Esophagus muscularis mucosa (tissue), 4 donors: ENCODE measurements around the gene HSPE1. TPM values are rescaled to one million over a fixed set of nuclear protein-coding genes. Genes with fewer than 3 reads are reported as not detected.
"Not testable (repeated sequence)": the region's sequence is repeated elsewhere in the genome, so short reads cannot be mapped to it uniquely, and the experiment has no call there.

Source experiments
- DNase-seq: peaks from one replicate; pipeline ENCODE4 v3.0.0-alpha.2; 2017; ENCODE audit errors: extremely low spot score
- H3K27ac ChIP-seq, 4 donors: fragments of 200-600 bp; sonication (generic); replicated peaks in 1 of 4; 1 replicate in 3 of 4; 2 replicates in 1 of 4; pipeline ENCODE4 v1.5.1; 2016 to 2019; ENCODE audit warnings: mild to moderate bottlenecking in 1 of 4
- H3K27me3 ChIP-seq, 4 donors: fragments of 200-600 bp; sonication (generic); one replicate each; pipeline versions ENCODE4 v1.5.1 to v1.6.0; 2016 to 2019
- H3K36me3 ChIP-seq, 4 donors: fragments of 200-600 bp; sonication (generic); one replicate each; pipeline ENCODE4 v1.5.1; 2016 to 2019
- H3K4me1 ChIP-seq, 4 donors: fragments of 200-600 bp; sonication (generic); one replicate each; pipeline ENCODE4 v1.5.1; 2016 to 2019
- H3K4me3 ChIP-seq, 4 donors: fragments of 200-600 bp; sonication (generic); 1 replicate in 2 of 4; 2 replicates in 2 of 4; pipeline ENCODE4 v1.5.1; 2016 to 2019; ENCODE audit warnings: mild to moderate bottlenecking in 4 of 4, moderate library complexity in 1 of 4
- H3K9me3 ChIP-seq, 4 donors: fragments of 200-600 bp; sonication (generic); 1 replicate in 3 of 4; 2 replicates in 1 of 4; pipeline ENCODE4 v1.5.1; 2016 to 2019
- CTCF ChIP-seq, 3 experiments: fragments of 200-600 bp in 2 of 3; fragments of 450-650 bp in 1 of 3; sonication (generic) in 2 of 3; IDR thresholded peaks; one replicate each; pipeline ENCODE4 v1.5.1; 2017 to 2019; ENCODE audit warnings: antibody characterized with exemption in 3 of 3, mild to moderate bottlenecking in 2 of 3, moderate library complexity in 1 of 3
- EP300 ChIP-seq: sonication (generic); formaldehyde crosslinking; IDR thresholded peaks from one replicate; pipeline ENCODE4 v1.6.1; 2017; ENCODE audit warnings: antibody characterized with exemption
- POLR2A ChIP-seq: fragments of 450-650 bp; IDR thresholded peaks from one replicate; pipeline ENCODE4 v1.6.1; 2017; ENCODE audit warnings: antibody characterized with exemption, moderate library complexity, mild to moderate bottlenecking, low read depth
- POLR2AphosphoS5 ChIP-seq, 2 donors: sonication (generic); formaldehyde crosslinking; IDR thresholded peaks; one replicate each; pipeline ENCODE4 v1.6.1; 2017; ENCODE audit warnings: antibody characterized with exemption in 2 of 2
- WGBS: methylation state at CpG from one replicate; pipeline ENCODE4 v1.1.5; 2018; 5-methylcytosine and 5-hydroxymethylcytosine counted together
- intact Hi-C: fragments of 100-400 bp; cut with DNase I; formaldehyde crosslinking; loops from one replicate; pipeline ENCODE4 v1.15.1; 2023
- total RNA-seq, 4 donors: library from RNA; depleted of rRNA; stranded (reverse); fragments of >200 nt; gene quantifications; one replicate each; pipeline versions ENCODE4 v1.1.0 to v1.2.1, GENCODE V29; 2016

HSPE1 gene
- total RNA-seq, 4 donors from 2014 or later, result 46.7 to 93.4 (median 65.2) TPM

GRCh38 chr2:197480165-197481036 lies 19.8 kb upstream of the HSPE1 start:
- Histone ChIP-seq H3K27ac (no peak overlapping the region), H3K9me3 (peaks cover 0 to 15% (median 6%) of the 10 kb centered on the region in 4 donors), H3K4me1 (no peaks in the 10 kb centered on the region), H3K4me3 (no peak overlapping the region), H3K36me3 (peaks cover 19 to 66% (median 47%) of the 10 kb centered on the region in 4 donors), H3K27me3 (no peaks in the 10 kb centered on the region)
- WGBS, result 93% methylated on average over 9 of the region's 9 CpGs
- intact Hi-C loops, result no loop called here
- TF ChIP-seq POLR2AphosphoS5 (IDR thresholded peaks at IDR 0.05) (no peak), EP300 (no peak), CTCF (IDR thresholded peaks at IDR 0.05) (no peak), POLR2A (no peak)
- no peak for DNase-seq

- H3K4me1 ChIP-seq, H3K27ac ChIP-seq, DNase-seq, H3K27me3 ChIP-seq, intact Hi-C loops, H3K4me3 ChIP-seq: not testable (repeated sequence)
- H3K9me3 ChIP-seq, result peaks cover 0 to 15% (median 6%) of the 10 kb centered on the region in 4 donors
- H3K36me3 ChIP-seq, result peaks cover 29 to 68% (median 49%) of the 10 kb centered on the region in 4 donors
- WGBS, result 98% methylated on average over 3 of the region's 3 CpGs
These were observed 15.9 kb upstream of the HSPE1 start for GRCh38 chr2:197484248-197484647.

GRCh38 chr2:197486175-197486574 lies 14.0 kb upstream of the HSPE1 start:
- Histone ChIP-seq H3K4me1 (no peaks in the 10 kb centered on the region), H3K9me3 (peaks cover 0 to 15% (median 6%) of the 10 kb centered on the region in 4 donors), H3K27ac (no peak overlapping the region), H3K4me3 (no peak overlapping the region), H3K36me3 (peaks cover 47 to 80% (median 65%) of the 10 kb centered on the region in 4 donors), H3K27me3 (no peaks in the 10 kb centered on the region)
- WGBS, result 83% methylated on average over 2 of the region's 2 CpGs
- intact Hi-C loops, result no loop called here
- DNase-seq, result no peak
- TF ChIP-seq EP300 (no peak), POLR2AphosphoS5 (IDR thresholded peaks at IDR 0.05) (no peak), POLR2A (no peak), CTCF (IDR thresholded peaks at IDR 0.05) (no peak)

GRCh38 chr2:197487385-197487784 lies 12.8 kb upstream of the HSPE1 start:
- no peak for DNase-seq
- Histone ChIP-seq H3K9me3 (peaks cover 0 to 15% (median 6%) of the 10 kb centered on the region in 4 donors), H3K27me3 (no peaks in the 10 kb centered on the region), H3K27ac (no peak overlapping the region), H3K36me3 (peaks cover 54 to 84% (median 73%) of the 10 kb centered on the region in 4 donors), H3K4me3 (no peak overlapping the region), H3K4me1 (no peaks in the 10 kb centered on the region)
- WGBS, result 86% methylated on average over 4 of the region's 4 CpGs
- TF ChIP-seq POLR2AphosphoS5 (IDR thresholded peaks at IDR 0.05) (peak in 1 of 2 donors; percentile 21), CTCF (IDR thresholded peaks at IDR 0.05) (no peak), EP300 (no peak), POLR2A (no peak)
- intact Hi-C loops, result no loop called here

GRCh38 chr2:197495433-197496134 lies 4.6 kb upstream of the HSPE1 start:
- no peak for DNase-seq
- intact Hi-C loops, result loop anchor here (2.0 kb wide), 1 partner anchor 41 kb away; no protein-coding TSS in a partner anchor
- TF ChIP-seq CTCF (IDR thresholded peaks at IDR 0.05) (no peak), POLR2AphosphoS5 (IDR thresholded peaks at IDR 0.05) (no peak), EP300 (no peak), POLR2A (no peak)

More at GRCh38 chr2:197495433-197496134, 4.6 kb upstream of the HSPE1 start:
- Histone ChIP-seq H3K4me1 (peaks cover 20 to 41% (median 32%) of the 10 kb centered on the region in 4 donors), H3K9me3 (no peaks in the 10 kb centered on the region), H3K4me3 (no peak overlapping the region), H3K27me3 (no peaks in the 10 kb centered on the region), H3K27ac (no peak overlapping the region), H3K36me3 (peaks cover 29 to 73% (median 64%) of the 10 kb centered on the region in 4 donors)
- WGBS, result 97% methylated on average over 2 of the region's 2 CpGs
